Epithelial cell of esophagus (primary cell): Measurements from ENCODE around the gene USP3.

ENCODE experiments used
- DNase-seq: peaks from one replicate; pipeline ENCODE4 v3.0.0; 2010; ENCODE audit warnings: low read depth
- H3K4me3 ChIP-seq: 2 replicates; pipeline ENCODE4 v1.5.1; 2011; ENCODE audit warnings: mild to moderate bottlenecking, low read length, control low read depth
- CTCF ChIP-seq: IDR thresholded peaks from 2 replicates; pipeline ENCODE4 v1.5.1; 2011; ENCODE audit warnings: low read depth, mild to moderate bottlenecking, low read length, control low read depth, inconsistent platforms; ENCODE audit not compliant: insufficient read depth; ENCODE audit errors: missing control alignments

Gene USP3

GRCh38 chr15:63623232-63623969 is 119.0 kb downstream of the USP3 start:
- no peak for TF ChIP-seq CTCF
- no peak overlapping the region for H3K4me3 ChIP-seq
- DNase-seq, result no peak

- H3K4me3 ChIP-seq, result no peak overlapping the region
- no peak for TF ChIP-seq CTCF
- DNase-seq, result no peak
Measured at GRCh38 chr15:63626955-63627354, 122.6 kb downstream of the USP3 start.

- H3K4me3 ChIP-seq, result no peak overlapping the region
- DNase-seq, result no peak
- no peak for TF ChIP-seq CTCF
Measured at GRCh38 chr15:63628123-63628822, 123.9 kb downstream of the USP3 start.

GRCh38 chr15:63630036-63630751 is 125.8 kb downstream of the USP3 start:
- TF ChIP-seq CTCF, result no peak
- no peak for DNase-seq
- no peak overlapping the region for H3K4me3 ChIP-seq

- TF ChIP-seq CTCF, result no peak
- no peak for DNase-seq
- no peak overlapping the region for H3K4me3 ChIP-seq
Measured at GRCh38 chr15:63633312-63633711, 128.9 kb downstream of the USP3 start.

GRCh38 chr15:63634154-63634553 is 129.8 kb downstream of the USP3 start:
- TF ChIP-seq CTCF, result no peak
- DNase-seq, result no peak

More at GRCh38 chr15:63634154-63634553, 129.8 kb downstream of the USP3 start:
- H3K4me3 ChIP-seq, result no peak overlapping the region
